Neural cell (in vitro differentiated cells): ENCODE measurements around the gene SLC43A3. TPM values are rescaled to one million over a fixed set of nuclear protein-coding genes. Genes with fewer than 3 reads are reported as not detected.

Source experiments
- H2AFZ ChIP-seq: fragments of 200-600, 300-800 bp; sonication (generic), shearing (Covaris generic); 2 replicates; pipeline ENCODE4 v1.6.0; 2014; ENCODE audit warnings: low read depth, mild to moderate bottlenecking, antibody characterized with exemption, low read length, moderate library complexity
- H3F3A ChIP-seq: fragments of 200-600 bp; shearing (Covaris generic); 2 replicates; pipeline ENCODE4 v1.6.1; 2016; ENCODE audit warnings: mild to moderate bottlenecking, moderate library complexity, mixed read lengths, antibody characterized with exemption, low read length; ENCODE audit not compliant: insufficient read depth, poor library complexity, severe bottlenecking
- H3K27ac ChIP-seq: fragments of 200-600, 300-800 bp; sonication (generic), shearing (Covaris generic); 2 replicates; pipeline ENCODE4 v1.5.1; 2014; ENCODE audit warnings: mild to moderate bottlenecking, low read length, moderate library complexity
- H3K27me3 ChIP-seq: fragments of 300-800, 200-600 bp; sonication (generic), shearing (Covaris generic); 2 replicates; pipeline ENCODE4 v1.6.0; 2014; ENCODE audit warnings: mild to moderate bottlenecking, low read depth, low read length, moderate library complexity; ENCODE audit not compliant: insufficient read depth
- H3K36me3 ChIP-seq: fragments of 300-800, 200-600 bp; sonication (generic), shearing (Covaris generic); 2 replicates; pipeline ENCODE4 v1.5.1; 2014; ENCODE audit warnings: mild to moderate bottlenecking, antibody characterized with exemption, low read length, moderate library complexity; ENCODE audit not compliant: insufficient read depth
- H3K4me2 ChIP-seq: fragments of 300-800, 200-600 bp; sonication (generic), shearing (Covaris generic); 2 replicates; pipeline ENCODE4 v1.6.0; 2014; ENCODE audit warnings: mild to moderate bottlenecking, low read length
- H3K4me3 ChIP-seq: fragments of 300-800, 200-600 bp; sonication (generic), shearing (Covaris generic); 2 replicates; pipeline ENCODE4 v1.5.1; 2014; ENCODE audit warnings: mild to moderate bottlenecking, low read length, moderate library complexity
- H3K79me2 ChIP-seq: fragments of 200-600 bp; shearing (Covaris generic); replicated peaks from 2 replicates; pipeline ENCODE4 v1.6.0; 2014; ENCODE audit warnings: mild to moderate bottlenecking, low read length, moderate library complexity; ENCODE audit not compliant: insufficient read depth
- H3K9ac ChIP-seq: fragments of 300-800, 200-600 bp; sonication (generic), shearing (Covaris generic); 2 replicates; pipeline ENCODE4 v1.6.1; 2016; ENCODE audit warnings: mild to moderate bottlenecking, low read length, mixed read lengths
- H3K9me2 ChIP-seq: fragments of 200-600 bp; shearing (Covaris generic); 2 replicates; pipeline ENCODE4 v1.6.1; 2016; ENCODE audit warnings: mild to moderate bottlenecking, low read length, mixed read lengths; ENCODE audit not compliant: insufficient read depth
- H3K9me3 ChIP-seq: fragments of 200-600, 300-800 bp; sonication (generic), shearing (Covaris generic); 2 replicates; pipeline ENCODE4 v1.6.1; 2016; ENCODE audit warnings: mild to moderate bottlenecking, mixed run types, low read length, moderate library complexity, mixed read lengths
- H4K20me1 ChIP-seq: fragments of 200-600 bp; shearing (Covaris generic); 2 replicates; pipeline ENCODE4 v1.6.1; 2016; ENCODE audit warnings: mild to moderate bottlenecking, mixed run types; ENCODE audit not compliant: insufficient read depth
- CTCF ChIP-seq: fragments of 450-650 bp; IDR thresholded peaks from 2 replicates; pipeline ENCODE4 v1.5.1; 2014; ENCODE audit warnings: antibody characterized with exemption, mild to moderate bottlenecking, moderate library complexity; ENCODE audit not compliant: poor library complexity, severe bottlenecking
- EP300 ChIP-seq: fragments of 450-650 bp; conservative IDR thresholded peaks from 2 replicates; pipeline ENCODE4 v1.6.1; 2014; ENCODE audit warnings: antibody characterized with exemption, mild to moderate bottlenecking, moderate library complexity; ENCODE audit not compliant: poor library complexity, severe bottlenecking
- EZH2 ChIP-seq: fragments of 200-600, 300-800 bp; shearing (Covaris generic), sonication (generic); IDR thresholded peaks from 2 replicates; pipeline ENCODE4 v1.6.1; 2014; ENCODE audit warnings: antibody characterized with exemption, low read length, borderline replicate concordance, mild to moderate bottlenecking; ENCODE audit not compliant: insufficient read depth, poor library complexity, severe bottlenecking
- MXI1 ChIP-seq: fragments of 450-650 bp; conservative IDR thresholded peaks from 2 replicates; pipeline ENCODE4 v1.6.1; 2014; ENCODE audit warnings: antibody characterized with exemption, mild to moderate bottlenecking; ENCODE audit not compliant: poor library complexity, severe bottlenecking
- POLR2AphosphoS5 ChIP-seq: IDR thresholded peaks from 2 replicates; pipeline ENCODE4 v1.6.1; 2012
- RAD21 ChIP-seq: fragments of 450-650 bp; conservative IDR thresholded peaks from 2 replicates; pipeline ENCODE4 v1.6.1; 2014; ENCODE audit warnings: antibody characterized with exemption, mild to moderate bottlenecking, moderate library complexity
- REST ChIP-seq: IDR thresholded peaks from 2 replicates; pipeline ENCODE4 v1.6.1; 2012; ENCODE audit warnings: borderline replicate concordance
- SMC3 ChIP-seq: fragments of 450-650 bp; conservative IDR thresholded peaks from 2 replicates; pipeline ENCODE4 v1.6.1; 2014; ENCODE audit warnings: antibody characterized with exemption, mild to moderate bottlenecking, moderate library complexity; ENCODE audit not compliant: poor library complexity
- TAF1 ChIP-seq: IDR thresholded peaks from 2 replicates; pipeline ENCODE4 v1.6.1; 2012; ENCODE audit warnings: low read depth
- polyA plus RNA-seq: library from polyadenylated mRNA; depleted of rRNA; stranded (reverse); fragments of >200 nt; gene quantifications from 2 replicates; pipeline ENCODE4 v1.2.3, GENCODE V29; 2014

The SLC43A3 gene
- polyA plus RNA-seq, 1 donor from 2014 or later = 0.33 TPM

GRCh38 chr11:57428643-57429042 is 1.7 kb upstream of the SLC43A3 start:
- H3K9ac ChIP-seq = no peak overlapping the region
- H3K27ac ChIP-seq = no peak overlapping the region
- no peaks in the 10 kb centered on the region for H3F3A ChIP-seq
- H3K27me3 ChIP-seq = peaks cover 4% of the 10 kb centered on the region
- H3K36me3 ChIP-seq = no peaks in the 10 kb centered on the region
- no peaks in the 10 kb centered on the region for H4K20me1 ChIP-seq
- no peak overlapping the region for H3K4me3 ChIP-seq
- no peaks in the 10 kb centered on the region for H3K79me2 ChIP-seq
- no peak overlapping the region for H2AFZ ChIP-seq
- no peak overlapping the region for H3K4me2 ChIP-seq
- TF ChIP-seq TAF1 = no peak
- no peak for TF ChIP-seq RAD21
- TF ChIP-seq MXI1 = no peak
- no peak for TF ChIP-seq EP300
- TF ChIP-seq SMC3 = no peak
- H3K9me3 ChIP-seq = no peaks in the 10 kb centered on the region
- H3K9me2 ChIP-seq = no peaks in the 10 kb centered on the region

- Histone ChIP-seq H3K9me3 (no peaks in the 10 kb centered on the region), H3K4me2 (no peak overlapping the region), H3K9ac (no peak overlapping the region), H3K36me3 (no peaks in the 10 kb centered on the region), H3K9me2 (no peaks in the 10 kb centered on the region), H3K4me3 (no peak overlapping the region), H3K27me3 (peaks cover 4% of the 10 kb centered on the region), H3K79me2 (no peaks in the 10 kb centered on the region), H3K27ac (no peak overlapping the region), H4K20me1 (no peaks in the 10 kb centered on the region), H3F3A (no peaks in the 10 kb centered on the region), H2AFZ (no peak overlapping the region)
- TF ChIP-seq TAF1 (no peak), REST (no peak), POLR2AphosphoS5 (no peak), EP300 (no peak), SMC3 (no peak), MXI1 (no peak), CTCF (no peak), RAD21 (no peak), EZH2 (no peak)
Observed at GRCh38 chr11:57427727-57428082, 784 bp upstream of the SLC43A3 start.
